ENCODE data around the gene FARSB.

The FARSB gene

DNA sequence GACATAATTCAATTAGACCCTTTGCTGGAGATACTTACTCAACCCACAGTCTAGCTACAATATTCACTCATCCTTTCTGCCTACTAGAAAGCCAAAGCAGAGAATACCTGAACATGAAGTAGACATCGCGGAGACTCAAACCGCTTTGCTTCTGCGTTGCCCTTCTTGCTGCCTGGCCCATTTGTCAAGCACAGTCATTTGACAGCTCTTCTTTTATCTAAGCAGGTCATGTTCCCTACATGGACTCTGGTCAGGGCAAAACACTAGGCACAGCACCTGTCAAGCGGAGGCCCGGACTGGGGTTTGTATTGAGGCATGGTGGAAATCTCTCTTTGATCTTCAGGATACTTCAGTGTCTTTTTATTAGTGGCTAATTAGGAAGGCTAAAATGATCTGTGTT is 89.7 kb downstream of the FARSB start:
- no peaks in the 10 kb centered on the region for H3K4me1 ChIP-seq (ENCODE audit: control insufficient read depth in 2 of 2, insufficient read depth in 2 of 2, low read length in 2 of 2)
- no peak overlapping the region for H3K27ac ChIP-seq (ENCODE audit: low read depth in 2 of 2, low read length in 2 of 2)
- H3K36me3 ChIP-seq (ENCODE audit: control insufficient read depth in 2 of 2, insufficient read depth in 2 of 2, low read length in 2 of 2): peaks cover under 1 to 12% of the 10 kb centered on the region in 2 donors
- no peak overlapping the region for H3K9ac ChIP-seq (ENCODE audit: low read depth in 1 of 2, low read length in 2 of 2)
- no peaks in the 10 kb centered on the region for H3K9me3 ChIP-seq (ENCODE audit: control insufficient read depth in 2 of 2, low read length in 2 of 2)
- no peaks in the 10 kb centered on the region for H3K27me3 ChIP-seq (ENCODE audit: control insufficient read depth in 2 of 2, insufficient read depth in 2 of 2, low read length in 2 of 2)
- no peak overlapping the region for H3K4me3 ChIP-seq (ENCODE audit: low read length in 2 of 2)

DNA sequence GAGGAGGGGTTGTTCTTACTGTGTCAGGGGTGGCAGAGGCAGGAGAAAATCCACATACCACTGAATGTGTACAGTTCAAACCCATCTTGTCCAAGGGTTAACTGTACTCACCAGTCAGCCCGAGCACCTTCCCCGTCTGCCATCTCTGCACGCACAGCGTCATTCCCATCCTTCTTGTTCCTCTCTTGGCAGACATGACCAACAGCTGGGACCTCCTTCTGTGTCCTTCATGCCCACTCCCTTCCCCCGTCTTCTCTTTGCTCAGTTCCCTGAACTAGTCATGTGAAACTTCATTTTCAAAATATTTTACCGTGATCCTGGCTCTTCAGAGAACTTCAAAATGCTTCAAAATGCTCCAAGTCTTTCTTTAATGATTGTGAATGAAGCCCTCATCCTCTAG is 92.0 kb downstream of the FARSB start:
- peaks cover 0 to 16% of the 10 kb centered on the region in 2 donors for H3K36me3 ChIP-seq (ENCODE audit: control insufficient read depth in 2 of 2, insufficient read depth in 2 of 2, low read length in 2 of 2)
- H3K4me3 ChIP-seq (ENCODE audit: low read length in 2 of 2): no peak overlapping the region
- no peak overlapping the region for H3K9ac ChIP-seq (ENCODE audit: low read depth in 1 of 2, low read length in 2 of 2)
- no peak overlapping the region for H3K27ac ChIP-seq (ENCODE audit: low read depth in 2 of 2, low read length in 2 of 2)
- no peaks in the 10 kb centered on the region for H3K4me1 ChIP-seq (ENCODE audit: control insufficient read depth in 2 of 2, insufficient read depth in 2 of 2, low read length in 2 of 2)
- H3K27me3 ChIP-seq (ENCODE audit: control insufficient read depth in 2 of 2, insufficient read depth in 2 of 2, low read length in 2 of 2): no peaks in the 10 kb centered on the region
- H3K9me3 ChIP-seq (ENCODE audit: control insufficient read depth in 2 of 2, low read length in 2 of 2): no peaks in the 10 kb centered on the region

DNA sequence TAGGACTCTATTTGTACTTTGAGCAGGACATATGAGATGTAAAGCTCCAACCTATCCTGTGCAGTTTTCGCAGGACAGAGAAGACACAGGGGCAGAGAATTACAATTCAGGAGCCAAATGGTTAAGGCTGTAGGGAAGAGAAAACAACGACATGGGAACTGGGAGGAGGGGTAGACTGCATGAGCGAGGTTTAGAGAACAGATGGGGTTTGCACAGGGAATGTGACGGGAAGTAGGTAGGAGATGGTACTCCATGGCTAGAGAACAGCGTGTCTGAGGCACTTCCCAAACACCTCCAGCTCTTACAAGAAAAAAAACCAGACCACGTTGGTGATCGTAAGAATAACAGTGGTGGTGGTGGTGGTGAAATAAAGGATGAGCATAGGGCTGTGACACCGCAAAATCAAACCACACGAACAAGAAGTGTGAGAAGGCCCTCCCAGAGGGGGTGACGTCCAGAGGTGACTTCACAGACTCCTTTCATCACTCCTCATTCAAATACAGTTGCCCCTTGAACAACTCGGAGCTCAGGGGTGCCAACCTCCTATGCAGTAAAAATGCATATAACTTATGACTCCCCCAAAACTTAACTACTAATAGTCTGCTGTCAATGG is 92.7 kb downstream of the FARSB start:
- no peak overlapping the region for H3K4me3 ChIP-seq (ENCODE audit: low read length in 2 of 2)
- H3K36me3 ChIP-seq (ENCODE audit: control insufficient read depth in 2 of 2, insufficient read depth in 2 of 2, low read length in 2 of 2): peaks cover 0 to 17% of the 10 kb centered on the region in 2 donors
- H3K9me3 ChIP-seq (ENCODE audit: control insufficient read depth in 2 of 2, low read length in 2 of 2): no peaks in the 10 kb centered on the region
- H3K4me1 ChIP-seq (ENCODE audit: control insufficient read depth in 2 of 2, insufficient read depth in 2 of 2, low read length in 2 of 2): no peaks in the 10 kb centered on the region
- H3K27me3 ChIP-seq (ENCODE audit: control insufficient read depth in 2 of 2, insufficient read depth in 2 of 2, low read length in 2 of 2): no peaks in the 10 kb centered on the region
- no peak overlapping the region for H3K27ac ChIP-seq (ENCODE audit: low read depth in 2 of 2, low read length in 2 of 2)
- H3K9ac ChIP-seq (ENCODE audit: low read depth in 1 of 2, low read length in 2 of 2): no peak overlapping the region

DNA sequence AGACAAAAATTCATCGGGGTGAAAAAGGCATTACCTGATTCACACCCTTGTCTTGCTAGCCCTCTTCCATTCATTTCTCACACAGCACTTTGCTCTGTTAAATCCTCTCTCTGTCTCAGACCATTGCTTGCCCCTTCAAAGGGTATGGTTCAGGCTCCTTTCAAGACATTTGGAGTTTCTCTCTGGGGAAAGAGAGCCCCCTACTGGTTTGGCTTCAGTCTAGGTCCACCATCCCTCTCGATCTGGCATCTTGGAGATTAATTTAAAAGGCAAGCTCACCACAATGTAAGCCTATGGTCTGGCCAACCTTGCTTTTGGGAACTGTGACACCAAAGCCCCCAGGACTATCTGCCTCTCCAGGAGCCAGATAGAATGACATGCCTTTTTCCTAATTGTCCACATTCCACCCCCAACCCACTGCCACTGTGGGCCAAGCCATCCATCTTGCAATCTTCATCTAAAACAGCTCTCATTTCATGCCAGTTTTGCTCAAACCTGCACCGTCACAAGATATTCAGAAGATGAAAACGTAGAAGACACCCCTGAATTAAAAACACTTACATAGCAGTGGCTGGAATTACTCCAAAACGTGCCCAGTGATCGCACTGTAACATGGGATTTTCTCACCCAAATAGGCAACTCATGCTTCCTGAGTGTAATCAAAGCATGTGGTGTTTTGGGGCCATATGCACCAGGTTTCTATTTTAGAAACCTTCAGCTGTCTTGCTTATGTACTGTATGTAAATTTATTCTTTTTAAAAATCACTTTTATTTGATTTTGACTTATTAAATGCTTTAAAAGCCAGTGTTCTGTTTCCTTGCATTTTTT is 93.9 kb downstream of the FARSB start:
- Histone ChIP-seq H3K9ac (ENCODE audit: low read depth in 1 of 2, low read length in 2 of 2) (no peak overlapping the region), H3K9me3 (ENCODE audit: control insufficient read depth in 2 of 2, low read length in 2 of 2) (no peaks in the 10 kb centered on the region), H3K4me3 (ENCODE audit: low read length in 2 of 2) (no peak overlapping the region), H3K27ac (ENCODE audit: low read depth in 2 of 2, low read length in 2 of 2) (no peak overlapping the region), H3K27me3 (ENCODE audit: control insufficient read depth in 2 of 2, insufficient read depth in 2 of 2, low read length in 2 of 2) (no peaks in the 10 kb centered on the region), H3K36me3 (ENCODE audit: control insufficient read depth in 2 of 2, insufficient read depth in 2 of 2, low read length in 2 of 2) (peaks cover 0 to 12% of the 10 kb centered on the region in 2 donors), H3K4me1 (ENCODE audit: control insufficient read depth in 2 of 2, insufficient read depth in 2 of 2, low read length in 2 of 2) (no peaks in the 10 kb centered on the region)

DNA sequence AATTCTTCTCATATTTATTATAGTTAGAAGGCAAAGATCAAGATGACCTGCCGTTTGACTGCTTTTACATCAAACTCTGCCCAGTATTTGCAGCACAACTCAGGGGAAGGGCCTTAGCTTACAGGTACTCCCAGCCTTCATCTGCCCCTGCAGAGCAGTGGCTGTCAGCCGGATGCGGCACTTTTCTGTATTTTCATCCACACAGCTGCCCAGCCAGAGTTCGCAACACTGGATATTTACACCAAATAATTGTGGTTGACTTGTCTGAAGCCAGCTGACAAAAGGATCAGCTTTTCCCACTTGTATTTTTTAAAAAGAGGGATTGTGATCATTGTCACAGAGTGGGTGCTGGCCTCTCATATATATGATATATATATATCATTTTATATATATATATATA is 94.7 kb downstream of the FARSB start:
- H3K27ac ChIP-seq (ENCODE audit: low read depth in 2 of 2, low read length in 2 of 2): no peak overlapping the region
- no peaks in the 10 kb centered on the region for H3K4me1 ChIP-seq (ENCODE audit: control insufficient read depth in 2 of 2, insufficient read depth in 2 of 2, low read length in 2 of 2)
- no peak overlapping the region for H3K4me3 ChIP-seq (ENCODE audit: low read length in 2 of 2)
- no peaks in the 10 kb centered on the region for H3K27me3 ChIP-seq (ENCODE audit: control insufficient read depth in 2 of 2, insufficient read depth in 2 of 2, low read length in 2 of 2)
- no peak overlapping the region for H3K9ac ChIP-seq (ENCODE audit: low read depth in 1 of 2, low read length in 2 of 2)
- peaks cover 0 to 11% of the 10 kb centered on the region in 2 donors for H3K36me3 ChIP-seq (ENCODE audit: control insufficient read depth in 2 of 2, insufficient read depth in 2 of 2, low read length in 2 of 2)
- no peaks in the 10 kb centered on the region for H3K9me3 ChIP-seq (ENCODE audit: control insufficient read depth in 2 of 2, low read length in 2 of 2)

DNA sequence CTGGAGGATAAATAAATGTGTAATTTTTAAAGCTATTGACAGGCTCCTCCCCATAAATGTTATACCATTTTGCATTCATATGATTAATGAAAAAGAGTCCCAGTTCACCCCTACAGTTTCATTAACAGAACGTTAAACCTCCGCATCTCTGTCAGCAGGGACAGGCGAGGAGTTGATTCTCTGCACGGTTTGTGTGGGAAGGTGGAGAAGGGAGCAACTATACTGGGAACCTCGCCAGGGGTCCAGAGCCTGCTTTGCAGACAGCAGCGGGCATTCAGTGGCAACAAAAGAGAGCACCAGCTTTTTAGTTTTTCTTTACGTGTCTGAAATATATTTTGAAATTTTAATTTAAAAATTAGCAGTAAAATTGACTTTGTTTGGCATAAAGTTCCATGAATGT is 101.4 kb downstream of the FARSB start:
- Histone ChIP-seq H3K36me3 (ENCODE audit: control insufficient read depth in 2 of 2, insufficient read depth in 2 of 2, low read length in 2 of 2) (peaks cover 0 to 2% of the 10 kb centered on the region in 2 donors), H3K27me3 (ENCODE audit: control insufficient read depth in 2 of 2, insufficient read depth in 2 of 2, low read length in 2 of 2) (no peaks in the 10 kb centered on the region), H3K4me3 (ENCODE audit: low read length in 2 of 2) (no peak overlapping the region), H3K27ac (ENCODE audit: low read depth in 2 of 2, low read length in 2 of 2) (no peak overlapping the region), H3K4me1 (ENCODE audit: control insufficient read depth in 2 of 2, insufficient read depth in 2 of 2, low read length in 2 of 2) (no peaks in the 10 kb centered on the region), H3K9ac (ENCODE audit: low read depth in 1 of 2, low read length in 2 of 2) (no peak overlapping the region), H3K9me3 (ENCODE audit: control insufficient read depth in 2 of 2, low read length in 2 of 2) (no peaks in the 10 kb centered on the region)

DNA sequence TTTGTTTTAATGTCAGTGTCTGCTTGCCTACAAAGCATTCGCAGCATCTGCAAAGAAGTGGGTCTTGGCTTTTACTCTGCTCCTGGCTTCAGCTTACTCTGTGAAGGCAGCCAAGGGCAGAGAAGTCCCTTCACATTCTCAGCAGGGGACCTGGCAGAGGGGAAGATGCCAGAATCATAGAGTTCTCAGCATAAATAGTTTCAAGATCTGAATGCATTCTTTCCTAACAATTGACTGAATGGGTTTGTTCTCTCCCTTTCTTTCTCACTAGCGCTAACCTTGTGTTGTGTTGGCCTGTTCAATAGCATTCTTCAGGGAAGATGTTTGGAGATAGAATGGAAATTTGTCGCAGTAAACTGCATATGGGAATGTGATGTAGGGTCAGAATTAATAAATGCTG is 106.9 kb downstream of the FARSB start:
- Histone ChIP-seq H3K4me3 (ENCODE audit: low read length in 2 of 2) (no peak overlapping the region), H3K9me3 (ENCODE audit: control insufficient read depth in 2 of 2, low read length in 2 of 2) (no peaks in the 10 kb centered on the region), H3K27me3 (ENCODE audit: control insufficient read depth in 2 of 2, insufficient read depth in 2 of 2, low read length in 2 of 2) (no peaks in the 10 kb centered on the region), H3K27ac (ENCODE audit: low read depth in 2 of 2, low read length in 2 of 2) (no peak overlapping the region), H3K36me3 (ENCODE audit: control insufficient read depth in 2 of 2, insufficient read depth in 2 of 2, low read length in 2 of 2) (no peaks in the 10 kb centered on the region), H3K9ac (ENCODE audit: low read depth in 1 of 2, low read length in 2 of 2) (no peak overlapping the region), H3K4me1 (ENCODE audit: control insufficient read depth in 2 of 2, insufficient read depth in 2 of 2, low read length in 2 of 2) (no peaks in the 10 kb centered on the region)

DNA sequence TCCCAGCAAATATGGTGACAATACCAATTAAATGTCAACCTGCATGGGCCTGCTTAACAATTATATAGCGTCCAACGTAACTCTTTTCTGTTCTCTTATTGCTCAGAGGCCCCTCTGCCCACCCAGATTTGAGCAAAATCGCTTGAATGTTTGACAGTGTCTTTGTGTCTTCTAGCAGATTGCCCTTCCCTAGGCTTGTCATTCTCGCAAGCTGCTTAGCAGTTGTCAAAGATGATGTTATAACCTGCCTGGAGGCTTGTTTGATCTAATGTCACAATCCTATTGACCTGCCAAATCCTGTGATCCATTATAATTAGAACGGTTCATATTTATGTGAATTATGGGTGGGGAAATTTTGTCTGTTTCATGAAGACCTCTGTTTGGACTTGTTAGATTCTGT is 108.8 kb downstream of the FARSB start:
- Histone ChIP-seq H3K27me3 (ENCODE audit: control insufficient read depth in 2 of 2, insufficient read depth in 2 of 2, low read length in 2 of 2) (no peaks in the 10 kb centered on the region), H3K36me3 (ENCODE audit: control insufficient read depth in 2 of 2, insufficient read depth in 2 of 2, low read length in 2 of 2) (no peaks in the 10 kb centered on the region), H3K9ac (ENCODE audit: low read depth in 1 of 2, low read length in 2 of 2) (no peak overlapping the region), H3K9me3 (ENCODE audit: control insufficient read depth in 2 of 2, low read length in 2 of 2) (no peaks in the 10 kb centered on the region), H3K27ac (ENCODE audit: low read depth in 2 of 2, low read length in 2 of 2) (no peak overlapping the region), H3K4me1 (ENCODE audit: control insufficient read depth in 2 of 2, insufficient read depth in 2 of 2, low read length in 2 of 2) (no peaks in the 10 kb centered on the region), H3K4me3 (ENCODE audit: low read length in 2 of 2) (no peak overlapping the region)

DNA sequence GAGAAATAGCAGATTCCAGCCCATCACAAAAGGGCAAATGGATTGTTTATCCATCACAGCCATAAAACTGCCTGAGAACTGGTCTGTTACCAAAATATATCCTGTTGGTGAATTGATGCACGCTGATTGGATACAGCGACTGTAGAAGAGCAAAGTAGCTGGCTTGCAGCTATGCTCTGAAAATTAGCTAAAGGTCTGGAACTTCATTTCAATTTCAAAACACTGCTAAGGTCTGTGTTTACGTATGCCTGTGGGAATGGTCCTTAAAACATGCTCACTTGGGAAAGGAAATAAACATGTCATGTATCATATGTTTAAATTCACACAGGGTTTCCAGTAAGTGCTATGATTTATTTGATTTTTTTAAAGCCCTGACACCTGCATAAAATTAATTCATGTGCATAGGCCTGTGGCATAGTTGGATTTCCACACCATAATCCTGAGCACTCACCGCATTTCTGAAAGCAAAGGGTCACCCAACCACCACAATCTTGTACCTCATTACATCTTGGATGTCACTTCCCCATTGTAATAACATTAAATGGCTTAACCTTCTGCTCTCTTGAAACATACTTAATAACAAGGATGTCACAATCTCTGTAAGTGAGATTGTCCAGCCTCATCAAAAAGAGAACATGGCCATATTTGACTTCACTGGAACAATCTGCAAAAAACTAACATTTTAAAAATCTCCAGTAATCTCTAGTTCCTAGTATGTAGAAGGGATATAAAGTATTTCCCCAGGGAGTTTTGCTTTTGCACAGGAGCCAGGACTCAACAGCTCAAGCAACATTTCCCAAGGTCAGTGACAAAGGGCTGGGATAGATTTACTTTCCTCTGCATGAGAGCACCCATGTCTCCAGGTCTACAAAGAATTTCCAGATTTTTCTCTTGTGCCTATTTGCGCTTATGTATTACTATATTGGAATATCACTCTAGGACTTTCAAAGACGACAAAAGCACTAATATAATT is 109.8 kb downstream of the FARSB start:
- H3K27ac ChIP-seq (ENCODE audit: low read depth in 2 of 2, low read length in 2 of 2): no peak overlapping the region
- no peaks in the 10 kb centered on the region for H3K27me3 ChIP-seq (ENCODE audit: control insufficient read depth in 2 of 2, insufficient read depth in 2 of 2, low read length in 2 of 2)
- H3K4me1 ChIP-seq (ENCODE audit: control insufficient read depth in 2 of 2, insufficient read depth in 2 of 2, low read length in 2 of 2): no peaks in the 10 kb centered on the region
- H3K9me3 ChIP-seq (ENCODE audit: control insufficient read depth in 2 of 2, low read length in 2 of 2): no peaks in the 10 kb centered on the region
- no peak overlapping the region for H3K4me3 ChIP-seq (ENCODE audit: low read length in 2 of 2)
- no peaks in the 10 kb centered on the region for H3K36me3 ChIP-seq (ENCODE audit: control insufficient read depth in 2 of 2, insufficient read depth in 2 of 2, low read length in 2 of 2)
- no peak overlapping the region for H3K9ac ChIP-seq (ENCODE audit: low read depth in 1 of 2, low read length in 2 of 2)

DNA sequence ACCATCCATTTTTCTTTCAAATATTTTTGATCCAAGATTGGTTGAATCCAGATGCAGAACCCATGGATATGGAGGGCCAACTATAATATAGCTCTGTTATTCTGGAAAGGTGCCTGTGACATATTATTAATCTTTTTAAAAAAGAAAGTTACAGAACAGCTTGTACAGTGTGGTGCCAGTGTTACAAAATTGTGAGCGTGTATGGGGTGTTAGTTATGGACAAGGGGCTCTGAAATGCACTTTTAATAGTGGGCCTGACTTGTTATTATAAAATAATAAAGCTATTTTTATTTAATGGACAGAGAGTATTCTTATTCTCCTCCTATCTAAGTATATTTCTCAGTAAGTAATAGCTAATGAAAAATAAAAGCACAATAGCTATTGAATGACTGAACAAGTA is 111.2 kb downstream of the FARSB start:
- Histone ChIP-seq H3K27me3 (ENCODE audit: control insufficient read depth in 2 of 2, insufficient read depth in 2 of 2, low read length in 2 of 2) (no peaks in the 10 kb centered on the region), H3K9me3 (ENCODE audit: control insufficient read depth in 2 of 2, low read length in 2 of 2) (no peaks in the 10 kb centered on the region), H3K9ac (ENCODE audit: low read depth in 1 of 2, low read length in 2 of 2) (no peak overlapping the region), H3K4me3 (ENCODE audit: low read length in 2 of 2) (no peak overlapping the region), H3K27ac (ENCODE audit: low read depth in 2 of 2, low read length in 2 of 2) (no peak overlapping the region), H3K4me1 (ENCODE audit: control insufficient read depth in 2 of 2, insufficient read depth in 2 of 2, low read length in 2 of 2) (no peaks in the 10 kb centered on the region), H3K36me3 (ENCODE audit: control insufficient read depth in 2 of 2, insufficient read depth in 2 of 2, low read length in 2 of 2) (no peaks in the 10 kb centered on the region)
